NCI-H2227 treated with DMSO at 0.1 percent for 48 hours (cell line): ENCODE results near the gene EFNB1.

ENCODE experiments used
- DNase-seq: peaks from one replicate; lab custom pipeline; 2025; lab: John Stamatoyannopoulos, UW

EFNB1 gene

GRCh38 chrX:68883800-68884199, 55.0 kb downstream of the EFNB1 start:
- no peak for DNase-seq

DNA sequence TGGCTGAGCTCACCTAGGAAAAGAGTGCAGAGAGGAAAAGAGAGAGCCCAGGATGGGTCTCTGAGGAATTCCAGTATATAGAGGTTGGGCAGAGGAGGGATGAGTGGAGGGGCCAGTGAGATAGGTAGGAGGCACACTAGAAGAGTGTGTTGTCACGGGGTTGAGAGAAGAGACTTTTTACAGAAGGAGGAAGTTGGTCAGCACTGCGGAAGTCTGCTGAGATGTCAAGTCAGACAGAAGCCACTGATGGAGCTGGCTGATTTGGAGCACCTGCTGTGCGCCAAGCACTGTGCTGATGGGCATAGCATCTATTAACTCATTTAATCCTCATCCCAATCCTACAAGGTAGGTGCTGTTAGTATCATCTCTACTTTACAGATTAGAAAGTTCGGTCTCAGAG, 60.4 kb downstream of the EFNB1 start:
- DNase-seq = no peak
